Smooth muscle cell (in vitro differentiated cells): ENCODE data around the gene ARHGAP15. TPM values are rescaled to one million over a fixed set of nuclear protein-coding genes. Genes with fewer than 3 reads are reported as not detected.

ENCODE experiments used
- DNase-seq: peaks from one replicate; lab custom pipeline; 2025; ENCODE audit not compliant: unreplicated experiment; lab: John Stamatoyannopoulos, UW
- H2AFZ ChIP-seq: fragments of 200-600 bp; sonication (generic); 2 replicates; pipeline ENCODE4 v1.6.0; 2016; ENCODE audit warnings: antibody characterized with exemption, low read depth, mild to moderate bottlenecking
- H3F3A ChIP-seq: fragments of 200-600 bp; sonication (generic); 2 replicates; pipeline ENCODE4 v1.6.0; 2017; ENCODE audit warnings: antibody characterized with exemption, low read depth
- H3K27ac ChIP-seq: fragments of 200-600 bp; sonication (generic); 2 replicates; pipeline ENCODE4 v1.5.1; 2016; ENCODE audit warnings: low read depth, mild to moderate bottlenecking
- H3K27me3 ChIP-seq: fragments of 200-600 bp; sonication (generic); 2 replicates; pipeline ENCODE4 v1.6.1; 2016; ENCODE audit warnings: low read depth, mild to moderate bottlenecking
- H3K36me3 ChIP-seq: fragments of 200-600 bp; sonication (generic); 2 replicates; pipeline ENCODE4 v1.5.1; 2016; ENCODE audit warnings: low read depth
- H3K4me1 ChIP-seq: fragments of 200-600 bp; sonication (generic); 2 replicates; pipeline ENCODE4 v1.5.1; 2016; ENCODE audit warnings: low read depth
- H3K4me2 ChIP-seq: fragments of 200-600 bp; sonication (generic); 2 replicates; pipeline ENCODE4 v1.6.0; 2016; ENCODE audit warnings: mild to moderate bottlenecking
- H3K4me3 ChIP-seq: fragments of 200-600 bp; sonication (generic); 2 replicates; pipeline ENCODE4 v1.5.1; 2016; ENCODE audit warnings: mild to moderate bottlenecking
- H3K79me2 ChIP-seq: fragments of 200-600 bp; sonication (generic); 2 replicates; pipeline ENCODE4 v1.6.0; 2016; ENCODE audit warnings: low read depth, mild to moderate bottlenecking
- H3K9ac ChIP-seq: fragments of 200-600 bp; sonication (generic); 2 replicates; pipeline ENCODE4 v1.6.0; 2016; ENCODE audit warnings: low read depth
- H3K9me3 ChIP-seq: fragments of 200-600 bp; sonication (generic); replicated peaks from 2 replicates; pipeline ENCODE4 v1.5.1; 2016; ENCODE audit warnings: low read depth
- H4K20me1 ChIP-seq: fragments of 200-600 bp; sonication (generic); 2 replicates; pipeline ENCODE4 v1.6.0; 2016; ENCODE audit warnings: low read depth
- CTCF ChIP-seq: fragments of 200-600 bp; sonication (generic); IDR thresholded peaks from 2 replicates; pipeline ENCODE4 v1.5.1; 2017; ENCODE audit warnings: borderline replicate concordance, mild to moderate bottlenecking, antibody characterized with exemption; ENCODE audit not compliant: insufficient read depth, poor library complexity, severe bottlenecking
- WGBS: methylation state at CpG from one replicate; pipeline ENCODE4 v1.1.7; 2016; ENCODE audit warnings: low lambda C conversion rate; 5-methylcytosine and 5-hydroxymethylcytosine counted together
- polyA plus RNA-seq: library from polyadenylated mRNA; unstranded; fragments of >200 nt; fragmentation: Nextera tagmentation; extraction: Ambion mirVana; gene quantifications from 2 replicates; pipeline ENCODE4 v1.2.1, GENCODE V29; 2016
- total RNA-seq: library from RNA; depleted of rRNA; stranded (reverse); fragments of >200 nt; gene quantifications from 2 replicates; pipeline ENCODE4 v1.2.3, GENCODE V29; 2014

ARHGAP15 gene
- total RNA-seq: not detected in 2 replicates
- polyA plus RNA-seq: not detected in 2 replicates

- no peak for DNase-seq
- Histone ChIP-seq H3K4me1 (no peaks in the 10 kb centered on the region), H3K9me3 (no peaks in the 10 kb centered on the region), H3K27me3 (peaks cover 2% of the 10 kb centered on the region), H3K27ac (no peak within 1 kb of the TSS), H2AFZ (peak within 1 kb of the TSS; percentile 5), H3K4me3 (no peak within 1 kb of the TSS), H3F3A (no peaks in the 10 kb centered on the region), H3K79me2 (no peaks in the 10 kb centered on the region), H3K36me3 (no peaks in the 10 kb centered on the region), H3K9ac (no peak within 1 kb of the TSS), H3K4me2 (no peak within 1 kb of the TSS), H4K20me1 (no peaks in the 10 kb centered on the region)
- no peak for TF ChIP-seq CTCF
- WGBS: 82% methylated on average over 13 of the region's 13 CpGs
Observed at GRCh38 chr2:143128681-143129580, at the start of gene ARHGAP15. TSS of gene ARHGAP15 (plus strand) at chr2:143129419.

- Histone ChIP-seq H3K27ac (no peak overlapping the region), H3K4me3 (no peak overlapping the region), H3K36me3 (no peaks in the 10 kb centered on the region), H3K9ac (no peak overlapping the region), H3K4me1 (no peaks in the 10 kb centered on the region), H3K27me3 (no peaks in the 10 kb centered on the region), H3K9me3 (no peaks in the 10 kb centered on the region), H3K4me2 (no peak overlapping the region), H2AFZ (no peak overlapping the region), H3K79me2 (no peaks in the 10 kb centered on the region), H3F3A (no peaks in the 10 kb centered on the region), H4K20me1 (no peaks in the 10 kb centered on the region)
- no peak for TF ChIP-seq CTCF
- no peak for DNase-seq
- WGBS: 84% methylated on average over 1 of the region's 1 CpG
Observed at GRCh38 chr2:143081616-143082015, 47.6 kb upstream of the ARHGAP15 start.

GRCh38 chr2:143083636-143084035 lies 45.6 kb upstream of the ARHGAP15 start:
- Histone ChIP-seq H4K20me1 (no peaks in the 10 kb centered on the region), H3K4me3 (no peak overlapping the region), H2AFZ (peak overlapping the region; percentile 6), H3K9ac (no peak overlapping the region), H3K27ac (no peak overlapping the region), H3K79me2 (no peaks in the 10 kb centered on the region), H3K4me1 (no peaks in the 10 kb centered on the region), H3K27me3 (no peaks in the 10 kb centered on the region), H3K9me3 (no peaks in the 10 kb centered on the region), H3K4me2 (peak overlapping the region; percentile 19), H3F3A (no peaks in the 10 kb centered on the region), H3K36me3 (no peaks in the 10 kb centered on the region)
- no peak for TF ChIP-seq CTCF
- 17% methylated on average over 2 of the region's 2 CpGs for WGBS
- no peak for DNase-seq

- no peaks in the 10 kb centered on the region for H3K4me1 ChIP-seq
- 97% methylated on average over 2 of the region's 2 CpGs for WGBS
- H3K27me3 ChIP-seq: no peaks in the 10 kb centered on the region
- no peak for TF ChIP-seq CTCF
- H2AFZ ChIP-seq: no peak overlapping the region
- no peak overlapping the region for H3K9ac ChIP-seq
- H3K36me3 ChIP-seq: no peaks in the 10 kb centered on the region
- no peaks in the 10 kb centered on the region for H3K9me3 ChIP-seq
- no peak overlapping the region for H3K4me3 ChIP-seq
- DNase-seq: no peak
- H3F3A ChIP-seq: no peaks in the 10 kb centered on the region
- H4K20me1 ChIP-seq: no peaks in the 10 kb centered on the region
- H3K27ac ChIP-seq: no peak overlapping the region
- no peaks in the 10 kb centered on the region for H3K79me2 ChIP-seq
- no peak overlapping the region for H3K4me2 ChIP-seq
Observed at GRCh38 chr2:143084462-143084861, 44.8 kb upstream of the ARHGAP15 start.
